GM12878 (cell line): Measurements from ENCODE around the gene ASH1L. TPM values are rescaled to one million over a fixed set of nuclear protein-coding genes. Genes with fewer than 3 reads are reported as not detected.

Experiments used
- ATAC-seq: fragments of 200-7000 bp; cut with Tn5 transposase; 3 replicates; pipeline ENCODE4 v1.9.1; 2020; ENCODE audit warnings: mild to moderate bottlenecking, moderate library complexity
- BruUV-seq: library from RNA; stranded (reverse); fragments of 400-500 nt; replicated peaks from 2 replicates; lab custom pipeline; 2021; lab: Mats Ljungman, UMichigan
- CTCF ChIA-PET: fragments of 300-600 bp; sonication (Branson Sonifier 250); formaldehyde crosslinking; extraction: SDS; loops from one replicate; lab custom pipeline; 2021; ENCODE audit warnings: inconsistent platforms; lab: Yijun Ruan, JAX
- POLR2A ChIA-PET: fragments of 350-600 bp; formaldehyde crosslinking; extraction: SDS; loops from one replicate; lab custom pipeline; 2021; ENCODE audit warnings: inconsistent platforms; lab: Charles Lee
- RAD21 ChIA-PET: fragments of 300-600 bp; sonication (Branson Sonifier 250); formaldehyde crosslinking; loops from one replicate; lab custom pipeline; 2023; ENCODE audit warnings: antibody characterized with exemption; ENCODE audit not compliant: unreplicated experiment; lab: Charles Lee
- SMC1A ChIA-PET: fragments of 300-600 bp; sonication (Branson Sonifier 250); formaldehyde crosslinking; loops from one replicate; lab custom pipeline; 2023; ENCODE audit not compliant: unreplicated experiment, uncharacterized antibody; lab: Charles Lee
- DNase-seq: peaks from one replicate; pipeline ENCODE4 v3.0.0-alpha.2; 2011; ENCODE audit warnings: low read depth, low spot score
- FAIRE-seq: peaks from 3 replicates; lab custom pipeline; 2011; peaks lifted over from hg19 to GRCh38; lab: Jason Lieb, UNC
- H2AFZ ChIP-seq: 2 replicates; pipeline ENCODE4 v1.6.0; 2011; ENCODE audit warnings: low read depth, low read length, control low read depth; ENCODE audit not compliant: control insufficient read depth
- H3K27ac ChIP-seq: 2 replicates; pipeline ENCODE4 v1.5.1; 2011; ENCODE audit warnings: control low read depth; ENCODE audit not compliant: control insufficient read depth, insufficient read depth
- H3K27me3 ChIP-seq, 2 experiments: replicated peaks in 1 of 2; 2 replicates each; pipeline versions ENCODE4 v1.6.0 to v1.6.1; 2011; ENCODE audit warnings: low read length in 1 of 2; ENCODE audit not compliant: control insufficient read depth in 2 of 2, insufficient read depth in 2 of 2
- H3K36me3 ChIP-seq, 2 experiments: 2 replicates each; pipeline ENCODE4 v1.5.1; 2011; ENCODE audit warnings: low read length in 1 of 2; ENCODE audit not compliant: control insufficient read depth in 2 of 2, insufficient read depth in 2 of 2
- H3K4me1 ChIP-seq: 2 replicates; pipeline ENCODE4 v1.6.1; 2011; ENCODE audit warnings: mild to moderate bottlenecking, low read length, moderate library complexity, mixed read lengths; ENCODE audit not compliant: control insufficient read depth, insufficient read depth
- H3K4me2 ChIP-seq: 2 replicates; pipeline ENCODE4 v1.6.0; 2011; ENCODE audit warnings: control low read depth; ENCODE audit not compliant: control insufficient read depth, insufficient read depth
- H3K4me3 ChIP-seq: fragments of 200-600 bp; sonication (generic); 2 replicates; pipeline ENCODE4 v1.5.1; 2016
- H3K79me2 ChIP-seq: 2 replicates; pipeline ENCODE4 v1.6.0; 2011; ENCODE audit warnings: low read length; ENCODE audit not compliant: control insufficient read depth, insufficient read depth
- H3K9ac ChIP-seq: 2 replicates; pipeline ENCODE4 v1.8.0; 2011; ENCODE audit warnings: low read length, control low read depth, mixed read lengths; ENCODE audit not compliant: control insufficient read depth, insufficient read depth
- H3K9me3 ChIP-seq: replicated peaks from 3 replicates; pipeline ENCODE4 v1.5.1; 2011; ENCODE audit warnings: mild to moderate bottlenecking, low read length; ENCODE audit not compliant: control insufficient read depth, insufficient read depth
- H4K20me1 ChIP-seq: 2 replicates; pipeline ENCODE4 v1.6.0; 2011; ENCODE audit not compliant: control insufficient read depth, insufficient read depth
- CBFB ChIP-seq: IDR thresholded peaks from 2 replicates; pipeline ENCODE4 v1.6.1; 2016; ENCODE audit warnings: antibody characterized with exemption, low read depth
- DPF2 ChIP-seq: fragments of 450-650 bp; IDR thresholded peaks from 2 replicates; pipeline ENCODE4 v1.6.1; 2017; ENCODE audit warnings: mild to moderate bottlenecking
- FOXM1 ChIP-seq: IDR thresholded peaks from 2 replicates; pipeline ENCODE4 v1.6.1; 2012; ENCODE audit warnings: low read depth, mild to moderate bottlenecking, inconsistent platforms, low read length, moderate library complexity
- GABPA ChIP-seq: IDR thresholded peaks from 2 replicates; pipeline ENCODE4 v1.6.1; 2014; ENCODE audit warnings: antibody characterized with exemption, low read depth, mild to moderate bottlenecking, inconsistent platforms
- ZNF24 ChIP-seq: fragments of 450-650 bp; IDR thresholded peaks from 2 replicates; pipeline ENCODE4 v1.6.1; 2017; ENCODE audit warnings: antibody characterized with exemption, mild to moderate bottlenecking
- WGBS: methylation state at CpG from one replicate; pipeline ENCODE4 v1.1.6; 2016; ENCODE audit warnings: low lambda C conversion rate; ENCODE audit not compliant: insufficient replicate concordance, insufficient coverage; ENCODE audit errors: missing lambda C conversion rate; 5-methylcytosine and 5-hydroxymethylcytosine counted together
- in situ Hi-C: fragments of 300-500 bp; cut with MboI; formaldehyde crosslinking; loops from 9 replicates; pipeline ENCODE4 v1.14.3; 2018; ENCODE audit warnings: mixed read lengths
- intact Hi-C: fragments of 100-400 bp; cut with micrococcal nuclease; formaldehyde crosslinking; loops from one replicate; pipeline ENCODE4 v1.14.2; 2022; ENCODE audit not compliant: unreplicated experiment
- polyA plus RNA-seq, 11 experiments: library from polyadenylated mRNA; depleted of rRNA in 4 of 11; unstranded in 6 of 11; stranded (reverse) in 5 of 11; fragments of >200 nt; fragmentation: Nextera tagmentation in 4 of 11; fragmentation: Illumina TruSeq in 1 of 11; extraction: Ambion mirVana in 4 of 11; extraction: Trizol in 1 of 11; gene quantifications; 1 replicate in 1 of 11; 2 replicates in 10 of 11; pipeline versions ENCODE4 v1.2.1 to v1.2.3, GENCODE V29; 2011 to 2016; ENCODE audit warnings: inconsistent platforms in 2 of 11, missing spikeins in 2 of 11, low read depth in 1 of 11
- total RNA-seq, 4 experiments: library from RNA; depleted of rRNA in 3 of 4; stranded (reverse); fragments of >200 nt in 3 of 4; fragmentation: Illumina TruSeq in 1 of 4; extraction: Trizol in 1 of 4; gene quantifications; 2 replicates each; pipeline versions ENCODE4 v1.2.1 to v1.2.3, GENCODE V29; 2013 to 2021
- TF ChIP-seq, protein P1 (sequence below): fragments of 450-650 bp; IDR thresholded peaks from 2 replicates; pipeline ENCODE4 v1.6.1; 2014; ENCODE audit warnings: mild to moderate bottlenecking
- TF ChIP-seq, protein P2 (sequence below): fragments of 150-350 bp; IDR thresholded peaks from 2 replicates; pipeline ENCODE4 v1.6.1; 2014; ENCODE audit warnings: mild to moderate bottlenecking, low read depth, low read length

ASH1L gene
- total and polyA plus RNA-seq, 10 of the 15 experiments (the other 5 are each of a cell fraction or from before 2014, with no cell fraction given), result 1.7 to 23.9 (median 16.6) TPM

DNA sequence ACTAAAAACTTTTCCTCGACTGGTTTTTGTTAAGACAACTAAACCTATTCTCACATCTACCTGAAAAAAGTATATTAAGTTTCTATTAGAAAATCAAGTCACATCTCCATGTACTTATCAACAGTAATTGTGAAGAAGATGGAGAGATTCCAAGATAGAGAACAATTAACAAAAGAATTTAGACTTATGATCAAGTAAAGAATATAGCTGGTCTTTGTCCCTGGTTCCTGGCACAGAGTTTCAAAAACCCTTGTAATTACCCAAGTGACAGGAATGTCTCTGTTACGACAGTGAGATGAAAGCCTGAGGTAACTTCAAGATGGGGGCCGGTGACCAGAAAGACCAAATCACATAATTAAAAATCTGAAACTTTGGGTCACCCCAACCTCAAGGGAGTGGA, 91.6 kb downstream of the ASH1L start:
- ATAC-seq (no peak), FAIRE-seq (no peak), DNase-seq (no peak)
- SMC1A ChIA-PET, result interaction anchor here (0.6 to 1.0 kb wide), 2 partner anchors 9 to 18 kb away, joined by 3 read pairs; no protein-coding TSS in a partner anchor
- Histone ChIP-seq H3K4me3 (no peak overlapping the region), H3K79me2 (peaks cover 17% of the 10 kb centered on the region), H3K4me1 (peaks cover 5% of the 10 kb centered on the region; the same call in 1 of the 2 replicates), H3K36me3 (peaks cover 1 to 14% of the 10 kb centered on the region in 2 experiments), H4K20me1 (no peaks in the 10 kb centered on the region), H3K4me2 (no peak overlapping the region), H2AFZ (no peak overlapping the region), H3K27me3 (no peaks in the 10 kb centered on the region), H3K27ac (no peak overlapping the region), H3K9ac (no peak overlapping the region), H3K9me3 (peaks cover 12% of the 10 kb centered on the region; the same call in 2 of the 3 replicates)
- RAD21 ChIA-PET, result no interaction called here
- POLR2A ChIA-PET, result interaction anchor here (0.6 kb wide), 1 partner anchor 8 kb away, joined by 3 read pairs; no protein-coding TSS in a partner anchor
- intact Hi-C loops (no loop called here), in situ Hi-C loops (no loop called here)
- TF ChIP-seq FOXM1, result no peak
- TF ChIP-seq GABPA, result no peak
- TF ChIP-seq ZNF24, result no peak
- TF ChIP-seq, protein P1, sequence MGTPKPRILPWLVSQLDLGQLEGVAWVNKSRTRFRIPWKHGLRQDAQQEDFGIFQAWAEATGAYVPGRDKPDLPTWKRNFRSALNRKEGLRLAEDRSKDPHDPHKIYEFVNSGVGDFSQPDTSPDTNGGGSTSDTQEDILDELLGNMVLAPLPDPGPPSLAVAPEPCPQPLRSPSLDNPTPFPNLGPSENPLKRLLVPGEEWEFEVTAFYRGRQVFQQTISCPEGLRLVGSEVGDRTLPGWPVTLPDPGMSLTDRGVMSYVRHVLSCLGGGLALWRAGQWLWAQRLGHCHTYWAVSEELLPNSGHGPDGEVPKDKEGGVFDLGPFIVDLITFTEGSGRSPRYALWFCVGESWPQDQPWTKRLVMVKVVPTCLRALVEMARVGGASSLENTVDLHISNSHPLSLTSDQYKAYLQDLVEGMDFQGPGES, result no peak
- no peak for TF ChIP-seq DPF2
- no peak for TF ChIP-seq CBFB
- TF ChIP-seq, protein P2, sequence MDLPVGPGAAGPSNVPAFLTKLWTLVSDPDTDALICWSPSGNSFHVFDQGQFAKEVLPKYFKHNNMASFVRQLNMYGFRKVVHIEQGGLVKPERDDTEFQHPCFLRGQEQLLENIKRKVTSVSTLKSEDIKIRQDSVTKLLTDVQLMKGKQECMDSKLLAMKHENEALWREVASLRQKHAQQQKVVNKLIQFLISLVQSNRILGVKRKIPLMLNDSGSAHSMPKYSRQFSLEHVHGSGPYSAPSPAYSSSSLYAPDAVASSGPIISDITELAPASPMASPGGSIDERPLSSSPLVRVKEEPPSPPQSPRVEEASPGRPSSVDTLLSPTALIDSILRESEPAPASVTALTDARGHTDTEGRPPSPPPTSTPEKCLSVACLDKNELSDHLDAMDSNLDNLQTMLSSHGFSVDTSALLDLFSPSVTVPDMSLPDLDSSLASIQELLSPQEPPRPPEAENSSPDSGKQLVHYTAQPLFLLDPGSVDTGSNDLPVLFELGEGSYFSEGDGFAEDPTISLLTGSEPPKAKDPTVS, result no peak
- CTCF ChIA-PET, result interaction anchor here (0.7 kb wide), 1 partner anchor 29 kb away, joined by 3 read pairs; no protein-coding TSS in a partner anchor
- WGBS, result 100% methylated on average over 3 of the region's 3 CpGs
- no TSS peak for BruUV-seq
